B cell (primary cell): ENCODE measurements around the gene TBX1. TPM values are rescaled to one million over a fixed set of nuclear protein-coding genes. Genes with fewer than 3 reads are reported as not detected.

Experiments
- ATAC-seq: fragments of 200-7000 bp; cut with Tn5 transposase; one replicate; pipeline ENCODE4 v1.10.0; 2021; ENCODE audit warnings: low read depth, mild to moderate bottlenecking, moderate number of reproducible peaks, moderate library complexity
- CTCF ChIA-PET: fragments of 350-600 bp; sonication (Branson Sonifier 250); formaldehyde crosslinking; loops from one replicate; lab custom pipeline; 2021; ENCODE audit warnings: antibody characterized with exemption, inconsistent platforms; lab: Charles Lee
- POLR2A ChIA-PET: fragments of 350-600 bp; sonication (Branson Sonifier 250); formaldehyde crosslinking; loops from one replicate; lab custom pipeline; 2021; ENCODE audit warnings: antibody characterized with exemption; lab: Charles Lee
- DNase-seq: peaks from one replicate; pipeline ENCODE4 v3.0.0; 2013
- H2AFZ ChIP-seq: 2 replicates; pipeline ENCODE4 v1.6.1; 2012; ENCODE audit warnings: mild to moderate bottlenecking, low read depth, low read length; ENCODE audit not compliant: insufficient read depth, poor library complexity, severe bottlenecking
- H3K27ac ChIP-seq, 2 donors: 1 replicate in 1 of 2; 2 replicates in 1 of 2; pipeline ENCODE4 v1.5.1; 2012 to 2013; ENCODE audit warnings: low read length in 2 of 2, mild to moderate bottlenecking in 2 of 2, moderate library complexity in 1 of 2
- H3K27me3 ChIP-seq, 4 experiments: fragments of 200-600 bp in 1 of 4; sonication (generic) in 1 of 4; replicated peaks in 1 of 4; 1 replicate in 2 of 4; 2 replicates in 2 of 4; pipeline versions ENCODE4 v1.6.1 to v1.7.0; 2013 to 2016; ENCODE audit warnings: low read length in 3 of 4, mild to moderate bottlenecking in 2 of 4, mixed read lengths in 1 of 4, moderate library complexity in 1 of 4; ENCODE audit not compliant: insufficient read depth in 4 of 4, control insufficient read depth in 3 of 4; ENCODE audit errors: control extremely low read depth in 1 of 4
- H3K36me3 ChIP-seq, 2 experiments: replicated peaks in 1 of 2; 1 replicate in 1 of 2; 2 replicates in 1 of 2; pipeline versions ENCODE4 v1.6.1 to v1.7.1; 2013; ENCODE audit warnings: low read length in 1 of 2; ENCODE audit not compliant: insufficient read depth in 2 of 2, control insufficient read depth in 1 of 2; ENCODE audit errors: control extremely low read depth in 1 of 2, extremely low read depth in 1 of 2
- H3K4me1 ChIP-seq, 2 donors: fragments of 200-600 bp in 1 of 2; sonication (generic) in 1 of 2; 1 replicate in 1 of 2; 2 replicates in 1 of 2; pipeline versions ENCODE4 v1.5.1 to v1.6.1; 2013 to 2017; ENCODE audit warnings: low read length in 2 of 2; ENCODE audit not compliant: control insufficient read depth in 2 of 2, insufficient read depth in 2 of 2
- H3K4me2 ChIP-seq: replicated peaks from 2 replicates; pipeline ENCODE3; 2012; ENCODE audit warnings: mild to moderate bottlenecking, low read depth, low read length; ENCODE audit not compliant: poor library complexity, severe bottlenecking
- H3K4me3 ChIP-seq, 5 experiments: fragments of 200-600 bp in 1 of 5; sonication (generic) in 1 of 5; 1 replicate in 3 of 5; 2 replicates in 2 of 5; pipeline versions ENCODE4 v1.5.1 to v1.7.0; 2011 to 2016; ENCODE audit warnings: low read length in 4 of 5, mild to moderate bottlenecking in 4 of 5, low read depth in 2 of 5, control low read depth in 1 of 5, moderate library complexity in 1 of 5; ENCODE audit not compliant: insufficient read depth in 1 of 5; ENCODE audit errors: control extremely low read depth in 1 of 5, extremely low read depth in 1 of 5
- H3K79me2 ChIP-seq: fragments of 200-600 bp; sonication (generic); one replicate; pipeline ENCODE4 v1.6.0; 2016; ENCODE audit warnings: low read length; ENCODE audit not compliant: control insufficient read depth, insufficient read depth
- H3K9ac ChIP-seq: fragments of 200-600 bp; sonication (generic); 2 replicates; pipeline ENCODE4 v1.6.1; 2017; ENCODE audit warnings: mild to moderate bottlenecking, low read length, moderate library complexity
- H3K9me3 ChIP-seq, 3 donors: one replicate each; pipeline versions ENCODE4 v1.6.1 to v1.7.1; 2013; ENCODE audit warnings: low read length in 2 of 3; ENCODE audit not compliant: control insufficient read depth in 2 of 3, insufficient read depth in 1 of 3; ENCODE audit errors: control extremely low read depth in 1 of 3
- H4K20me1 ChIP-seq: 2 replicates; pipeline ENCODE4 v1.6.0; 2012; ENCODE audit warnings: mild to moderate bottlenecking, low read length; ENCODE audit not compliant: insufficient read depth, control insufficient read depth, poor library complexity, severe bottlenecking
- H3K27ac Mint-ChIP-seq: one replicate; pipeline ENCODE4 v1.8.0; 2021; ENCODE audit warnings: mixed read lengths
- H3K27me3 Mint-ChIP-seq: one replicate; pipeline ENCODE4 v1.8.0; 2021; ENCODE audit warnings: mixed read lengths
- H3K4me1 Mint-ChIP-seq: one replicate; pipeline ENCODE4 v1.8.0; 2021; ENCODE audit warnings: mixed read lengths
- H3K4me3 Mint-ChIP-seq: one replicate; pipeline ENCODE4 v1.8.0; 2021; ENCODE audit warnings: mixed read lengths
- H3K9me3 Mint-ChIP-seq: one replicate; pipeline ENCODE4 v1.8.0; 2022; ENCODE audit warnings: mixed read lengths; ENCODE audit not compliant: insufficient read depth
- EZH2 ChIP-seq: IDR thresholded peaks from 2 replicates; pipeline ENCODE4 v1.6.1; 2012; ENCODE audit warnings: borderline replicate concordance, low read depth, mild to moderate bottlenecking, moderate library complexity, low read length; ENCODE audit not compliant: insufficient read depth, poor library complexity, severe bottlenecking
- WGBS: methylation state at CpG from one replicate; pipeline ENCODE4 v1.1.5; 2013; ENCODE audit warnings: missing lambda C conversion rate; ENCODE audit not compliant: insufficient coverage; 5-methylcytosine and 5-hydroxymethylcytosine counted together
- intact Hi-C: fragments of 100-400 bp; cut with micrococcal nuclease; formaldehyde crosslinking; loops from one replicate; pipeline ENCODE4 v1.10.0; 2022
- polyA plus RNA-seq: library from polyadenylated mRNA; depleted of rRNA; stranded (reverse); fragments of >200 nt; gene quantifications from 2 replicates; pipeline ENCODE4 v1.2.3, GENCODE V29; 2012
- total RNA-seq, 2 donors: library from RNA; stranded (reverse); fragments of 120-200 nt in 1 of 2; gene quantifications; 1 replicate in 1 of 2; 2 replicates in 1 of 2; pipeline versions ENCODE4 v1.2.3 to v1.2.4, GENCODE V29; 2013 to 2022
- TF ChIP-seq, protein P1 (sequence below): fragments of 200-600 bp; IDR thresholded peaks from one replicate; pipeline ENCODE4 v1.8.0; 2022; ENCODE audit warnings: antibody characterized with exemption, mild to moderate bottlenecking

TBX1 gene
- total and polyA plus RNA-seq, 2 donors (not counting 1 experiment from before 2014, with no cell fraction given), result not detected

DNA sequence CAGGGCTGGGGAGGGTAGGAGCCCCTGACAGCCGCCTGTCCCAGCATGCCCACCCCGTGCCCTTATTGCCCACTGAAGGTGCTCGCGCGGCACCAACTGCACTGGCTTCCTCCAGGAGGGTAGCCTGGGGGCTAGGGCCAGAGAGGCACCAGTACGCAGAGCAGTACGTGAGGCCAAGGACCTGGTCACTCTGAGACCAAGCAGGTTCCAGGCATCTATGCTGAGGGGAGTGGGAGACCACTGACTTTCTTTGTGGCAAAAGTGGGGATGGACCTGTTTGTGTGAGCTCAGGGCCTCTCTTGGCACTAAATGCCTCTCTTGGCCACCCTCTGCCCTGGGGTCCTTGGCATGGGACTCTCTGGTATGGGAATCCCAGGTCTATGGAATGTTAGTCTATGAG, 26.4 kb upstream of the TBX1 start:
- no peak overlapping the region for H3K4me3 Mint-ChIP-seq
- Histone ChIP-seq H4K20me1 (no peaks in the 10 kb centered on the region), H2AFZ (no peak overlapping the region), H3K4me2 (no peak overlapping the region), H3K36me3 (no peaks in the 10 kb centered on the region), H3K9me3 (no peaks in the 10 kb centered on the region), H3K9ac (no peak overlapping the region), H3K4me1 (peaks cover 6 to 9% of the 10 kb centered on the region in 2 donors), H3K27me3 (peaks cover 0 to 7% (median 0%) of the 10 kb centered on the region in 4 experiments), H3K79me2 (no peaks in the 10 kb centered on the region), H3K27ac (no peak overlapping the region), H3K4me3 (no peak overlapping the region)
- intact Hi-C loops, result no loop called here
- DNase-seq, result no peak
- no peaks in the 10 kb centered on the region for H3K9me3 Mint-ChIP-seq
- ChIA-PET CTCF (interaction anchor here (1.0 to 6.6 kb wide), 3 partner anchors 8 to 178 kb away, joined by 3 to 210 read pairs (median 3); no protein-coding TSS in a partner anchor), POLR2A (no interaction called here)
- peaks cover 2% of the 10 kb centered on the region for H3K4me1 Mint-ChIP-seq
- WGBS, result 99% methylated on average over 7 of the region's 7 CpGs
- TF ChIP-seq EZH2, result no peak
- TF ChIP-seq, protein P1, sequence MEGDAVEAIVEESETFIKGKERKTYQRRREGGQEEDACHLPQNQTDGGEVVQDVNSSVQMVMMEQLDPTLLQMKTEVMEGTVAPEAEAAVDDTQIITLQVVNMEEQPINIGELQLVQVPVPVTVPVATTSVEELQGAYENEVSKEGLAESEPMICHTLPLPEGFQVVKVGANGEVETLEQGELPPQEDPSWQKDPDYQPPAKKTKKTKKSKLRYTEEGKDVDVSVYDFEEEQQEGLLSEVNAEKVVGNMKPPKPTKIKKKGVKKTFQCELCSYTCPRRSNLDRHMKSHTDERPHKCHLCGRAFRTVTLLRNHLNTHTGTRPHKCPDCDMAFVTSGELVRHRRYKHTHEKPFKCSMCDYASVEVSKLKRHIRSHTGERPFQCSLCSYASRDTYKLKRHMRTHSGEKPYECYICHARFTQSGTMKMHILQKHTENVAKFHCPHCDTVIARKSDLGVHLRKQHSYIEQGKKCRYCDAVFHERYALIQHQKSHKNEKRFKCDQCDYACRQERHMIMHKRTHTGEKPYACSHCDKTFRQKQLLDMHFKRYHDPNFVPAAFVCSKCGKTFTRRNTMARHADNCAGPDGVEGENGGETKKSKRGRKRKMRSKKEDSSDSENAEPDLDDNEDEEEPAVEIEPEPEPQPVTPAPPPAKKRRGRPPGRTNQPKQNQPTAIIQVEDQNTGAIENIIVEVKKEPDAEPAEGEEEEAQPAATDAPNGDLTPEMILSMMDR, result no peak
- peaks cover 3% of the 10 kb centered on the region for H3K27me3 Mint-ChIP-seq
- ATAC-seq, result no peak
- H3K27ac Mint-ChIP-seq, result no peak overlapping the region

DNA sequence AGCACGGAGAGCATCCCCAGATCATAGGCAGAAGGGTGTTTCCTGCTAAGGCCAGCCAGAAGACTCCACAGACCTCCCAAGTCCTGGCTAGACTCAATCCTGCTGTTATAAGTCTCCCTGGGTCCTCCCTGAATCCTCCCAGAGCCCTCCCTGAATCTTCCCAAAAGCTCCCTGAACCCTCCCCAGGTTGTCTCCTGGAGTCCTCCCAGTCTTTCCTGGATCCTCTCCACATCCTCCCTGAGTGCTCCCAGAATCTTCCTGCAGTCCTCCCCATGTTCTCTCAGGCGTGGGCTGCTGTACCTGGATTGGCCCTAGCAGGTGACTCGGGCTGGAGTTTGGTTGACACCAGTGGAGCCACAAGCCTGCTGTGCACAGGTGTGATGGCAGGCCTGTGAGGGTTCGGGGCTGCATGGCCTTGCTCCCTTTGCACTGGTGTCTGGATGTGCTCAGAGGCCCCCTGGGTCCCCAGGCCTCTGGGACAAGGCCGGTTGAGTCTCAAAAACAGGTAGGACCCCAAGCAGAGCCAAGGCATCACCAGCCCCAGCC, 25.7 kb upstream of the TBX1 start:
- H3K9me3 ChIP-seq, result no peaks in the 10 kb centered on the region
- H3K4me3 ChIP-seq, result no peak overlapping the region
- no peak overlapping the region for H3K4me2 ChIP-seq
- H2AFZ ChIP-seq, result no peak overlapping the region
- ChIA-PET CTCF (no interaction called here), POLR2A (no interaction called here)
- DNase-seq (no peak), ATAC-seq (no peak)
- H3K4me1 Mint-ChIP-seq, result peaks cover 2% of the 10 kb centered on the region
- intact Hi-C loops, result no loop called here
- H3K27me3 Mint-ChIP-seq, result peaks cover 3% of the 10 kb centered on the region
- H3K4me3 Mint-ChIP-seq, result no peak overlapping the region
- H3K27ac ChIP-seq, result no peak overlapping the region
- 81% methylated on average over 5 of the region's 5 CpGs for WGBS
- no peak for TF ChIP-seq EZH2
- TF ChIP-seq, protein P1, result no peak
- H3K9me3 Mint-ChIP-seq, result no peaks in the 10 kb centered on the region
- H3K27me3 ChIP-seq, result peaks cover 0 to 7% (median 0%) of the 10 kb centered on the region in 4 experiments
- H3K27ac Mint-ChIP-seq, result no peak overlapping the region
- peaks cover 6 to 9% of the 10 kb centered on the region in 2 donors for H3K4me1 ChIP-seq
- no peaks in the 10 kb centered on the region for H3K36me3 ChIP-seq
- no peak overlapping the region for H3K9ac ChIP-seq
- no peaks in the 10 kb centered on the region for H3K79me2 ChIP-seq
- H4K20me1 ChIP-seq, result no peaks in the 10 kb centered on the region
